Activated naive CD4-positive, alpha-beta T cell treated with anti-CD3 and anti-CD28 coated beads for 36 hours (primary cell): ENCODE data around the gene CCDC90B. TPM values are rescaled to one million over a fixed set of nuclear protein-coding genes. Genes with fewer than 3 reads are reported as not detected.

Experiments
- CTCF ChIA-PET: fragments of 350-600 bp; sonication (Branson Sonifier 250); formaldehyde crosslinking; loops from one replicate; lab custom pipeline; 2021; ENCODE audit warnings: antibody characterized with exemption; lab: Charles Lee
- DNase-seq: peaks from one replicate; pipeline ENCODE4 v3.0.0-alpha.2; 2020
- H3K27ac Mint-ChIP-seq: one replicate; pipeline ENCODE4 v1.8.0; 2021; ENCODE audit warnings: mild to moderate bottlenecking, mixed read lengths
- H3K27me3 Mint-ChIP-seq: one replicate; pipeline ENCODE4 v1.8.0; 2021; ENCODE audit warnings: low read depth, mixed read lengths
- H3K36me3 Mint-ChIP-seq: one replicate; pipeline ENCODE4 v1.8.0; 2021; ENCODE audit warnings: low read depth, mixed read lengths
- H3K4me1 Mint-ChIP-seq: one replicate; pipeline ENCODE4 v1.8.0; 2021; ENCODE audit warnings: low read depth, mixed read lengths
- H3K4me3 Mint-ChIP-seq: one replicate; pipeline ENCODE4 v1.8.0; 2021; ENCODE audit warnings: mild to moderate bottlenecking, moderate library complexity, mixed read lengths
- H3K9me3 Mint-ChIP-seq: one replicate; pipeline ENCODE4 v1.8.0; 2021; ENCODE audit warnings: mixed read lengths
- intact Hi-C: fragments of 100-400 bp; cut with micrococcal nuclease; formaldehyde crosslinking; loops from one replicate; pipeline ENCODE4 v1.15.1; 2023
- total RNA-seq, 2 experiments: library from RNA; stranded (reverse); gene quantifications; one replicate each; pipeline ENCODE4 v1.2.3, GENCODE V29; 2021

The CCDC90B gene
- total RNA-seq, 2 experiments from 2014 or later = 28.2 to 29.5 TPM

DNA sequence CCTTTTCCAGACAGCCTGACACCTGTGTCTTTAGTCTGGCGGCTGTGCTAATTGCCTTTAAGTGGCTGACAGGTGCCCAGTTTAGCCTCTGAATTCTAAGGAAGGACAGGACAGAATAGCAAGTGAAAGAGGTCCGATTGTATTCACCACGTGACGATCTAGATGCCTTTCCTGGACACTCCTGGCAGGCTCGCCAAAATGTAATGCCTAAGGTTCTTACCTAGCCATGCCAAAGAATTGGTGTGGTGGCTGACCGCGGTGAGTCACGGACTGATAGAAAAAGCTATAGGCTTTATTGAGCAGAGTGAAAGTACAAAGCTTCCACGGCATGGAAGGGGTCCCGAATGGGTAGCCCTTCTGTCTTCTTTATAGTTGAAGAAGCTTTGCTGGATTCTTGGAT lies 65.9 kb downstream of the CCDC90B start:
- H3K9me3 Mint-ChIP-seq = no peaks in the 10 kb centered on the region
- no peaks in the 10 kb centered on the region for H3K27me3 Mint-ChIP-seq
- no peak for DNase-seq
- peaks cover 1% of the 10 kb centered on the region for H3K36me3 Mint-ChIP-seq
- H3K4me1 Mint-ChIP-seq = no peaks in the 10 kb centered on the region
- intact Hi-C loops = no loop called here
- H3K27ac Mint-ChIP-seq = no peak overlapping the region
- H3K4me3 Mint-ChIP-seq = no peak overlapping the region
- CTCF ChIA-PET = no interaction called here

DNA sequence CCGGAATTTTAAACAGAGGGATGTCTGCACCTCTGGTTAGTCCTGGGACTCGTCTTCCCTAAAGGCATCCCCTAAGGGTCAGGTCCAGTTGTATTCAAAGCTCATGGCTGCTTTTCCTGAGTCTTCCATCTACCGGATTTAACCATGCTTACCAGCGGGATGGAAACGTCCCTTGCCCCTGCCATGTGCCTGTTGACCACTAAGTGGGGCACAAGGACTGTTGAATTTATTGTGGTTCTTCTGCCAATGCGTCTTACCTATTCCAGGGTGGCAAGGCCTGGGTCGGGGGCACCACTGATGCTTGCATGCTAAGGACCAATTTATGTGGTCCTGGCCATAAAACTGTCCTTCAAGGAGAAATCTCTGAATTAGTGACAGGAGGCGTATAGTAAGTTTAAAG lies 67.1 kb downstream of the CCDC90B start:
- Mint-ChIP-seq H3K9me3 (no peaks in the 10 kb centered on the region), H3K4me1 (no peaks in the 10 kb centered on the region), H3K4me3 (no peak overlapping the region), H3K27ac (no peak overlapping the region), H3K36me3 (peaks cover 4% of the 10 kb centered on the region), H3K27me3 (no peaks in the 10 kb centered on the region)
- no peak for DNase-seq
- intact Hi-C loops = no loop called here
- CTCF ChIA-PET = no interaction called here

Other genes with a start within 250 kb of the CCDC90B start
- gene RAB30, start 214.5 kb downstream of the CCDC90B start, total RNA-seq = 10 to 100 TPM in 1 of 2 experiments, 1 to 10 TPM in 1; 8.8 to 11.1 TPM
- 10 to 100 TPM; 50.3 to 54.1 TPM for gene PCF11, start 129.2 kb downstream of the CCDC90B start, total RNA-seq
- 1 to 10 TPM; 2.3 to 2.7 TPM for gene ANKRD42, start 92.7 kb downstream of the CCDC90B start, total RNA-seq